GM23338 (cell line): ENCODE data around the gene ZDHHC11B. TPM values are rescaled to one million over a fixed set of nuclear protein-coding genes. Genes with fewer than 3 reads are reported as not detected.
"Not testable (repeated sequence)": the region's sequence is repeated elsewhere in the genome, so short reads cannot be mapped to it uniquely, and the experiment has no call there.

Source experiments
- ATAC-seq: fragments of 200-7000 bp; cut with Tn5 transposase; 3 replicates; pipeline ENCODE4 v1.9.1; 2020
- DNase-seq: peaks from one replicate; pipeline ENCODE4 v3.0.0-alpha.2; 2015; ENCODE audit warnings: low spot score
- H2AFZ ChIP-seq: fragments of 200-600 bp; sonication (generic); 2 replicates; pipeline ENCODE4 v1.8.0; 2016; ENCODE audit warnings: antibody characterized with exemption, mild to moderate bottlenecking, moderate library complexity
- H3F3A ChIP-seq: fragments of 200-600 bp; sonication (generic); replicated peaks from 2 replicates; pipeline ENCODE4 v1.8.0; 2017; ENCODE audit warnings: antibody characterized with exemption, mixed run types, low read depth
- H3K27ac ChIP-seq: fragments of 200-600 bp; sonication (generic); 2 replicates; pipeline ENCODE4 v1.6.1; 2016; ENCODE audit warnings: low read depth
- H3K27me3 ChIP-seq: fragments of 200-600 bp; sonication (generic); 2 replicates; pipeline ENCODE4 v1.8.0; 2016; ENCODE audit warnings: mild to moderate bottlenecking, mixed run types, moderate library complexity; ENCODE audit not compliant: insufficient read depth
- H3K36me3 ChIP-seq: fragments of 200-600 bp; sonication (generic); 2 replicates; pipeline ENCODE4 v1.8.0; 2016; ENCODE audit warnings: mild to moderate bottlenecking; ENCODE audit not compliant: insufficient read depth
- H3K4me1 ChIP-seq: fragments of 200-600 bp; sonication (generic); 2 replicates; pipeline ENCODE4 v1.8.0; 2016; ENCODE audit warnings: mild to moderate bottlenecking, moderate library complexity; ENCODE audit not compliant: insufficient read depth
- H3K4me2 ChIP-seq: fragments of 200-600 bp; sonication (generic); 2 replicates; pipeline ENCODE4 v1.7.1; 2017; ENCODE audit warnings: mixed run types
- H3K4me3 ChIP-seq: fragments of 200-600 bp; sonication (generic); 2 replicates; pipeline ENCODE4 v1.6.1; 2016; ENCODE audit warnings: mixed run types
- H3K79me2 ChIP-seq: fragments of 200-600 bp; sonication (generic); replicated peaks from 2 replicates; pipeline ENCODE4 v1.8.0; 2017; ENCODE audit warnings: mild to moderate bottlenecking; ENCODE audit not compliant: insufficient read depth
- H3K9me2 ChIP-seq: fragments of 200-600 bp; sonication (generic); 2 replicates; pipeline ENCODE4 v1.8.0; 2017; ENCODE audit not compliant: insufficient read depth
- H4K20me1 ChIP-seq: fragments of 200-600 bp; sonication (generic); replicated peaks from 2 replicates; pipeline ENCODE4 v1.8.0; 2017; ENCODE audit warnings: mild to moderate bottlenecking; ENCODE audit not compliant: insufficient read depth
- H3K27ac Mint-ChIP-seq: 2 replicates; pipeline ENCODE4 v1.8.0; 2020; ENCODE audit warnings: inconsistent platforms, mild to moderate bottlenecking, moderate library complexity, mixed read lengths
- H3K27me3 Mint-ChIP-seq: 3 replicates; pipeline ENCODE4 v1.8.0; 2022; ENCODE audit warnings: low read depth, mild to moderate bottlenecking, moderate library complexity, mixed read lengths, inconsistent platforms; ENCODE audit not compliant: insufficient read depth, poor library complexity
- H3K36me3 Mint-ChIP-seq: 3 replicates; pipeline ENCODE4 v1.8.0; 2021; ENCODE audit warnings: low read depth, mild to moderate bottlenecking, inconsistent platforms, moderate library complexity, mixed read lengths
- H3K4me1 Mint-ChIP-seq: 3 replicates; pipeline ENCODE4 v1.8.0; 2020; ENCODE audit warnings: mild to moderate bottlenecking, inconsistent platforms, mixed read lengths
- H3K4me3 Mint-ChIP-seq: 3 replicates; pipeline ENCODE4 v1.8.0; 2021; ENCODE audit warnings: moderate library complexity, mild to moderate bottlenecking, inconsistent platforms, mixed read lengths
- H3K9me3 Mint-ChIP-seq: 3 replicates; pipeline ENCODE4 v1.8.0; 2020; ENCODE audit warnings: moderate library complexity, mild to moderate bottlenecking, inconsistent platforms, mixed read lengths
- ZNF331 ChIP-seq: fragments of 250-450 bp; sonication (Bioruptor Pico); IDR thresholded peaks from 2 replicates; pipeline ENCODE4 v1.5.0; 2020; ENCODE audit warnings: low read depth, mild to moderate bottlenecking, moderate library complexity
- polyA plus RNA-seq: library from polyadenylated mRNA; unstranded; fragments of >200 nt; fragmentation: Nextera tagmentation; extraction: Ambion mirVana; gene quantifications from 2 replicates; pipeline ENCODE4 v1.2.1, GENCODE V29; 2016
- total RNA-seq: library from RNA; depleted of rRNA; stranded (reverse); fragments of >200 nt; shearing (Covaris generic); gene quantifications from 2 replicates; pipeline ENCODE4 v1.2.3, GENCODE V29; 2014

ZDHHC11B gene
- total and polyA plus RNA-seq, 2 experiments from 2014 or later: 0.89 to 1.2 TPM

DNA sequence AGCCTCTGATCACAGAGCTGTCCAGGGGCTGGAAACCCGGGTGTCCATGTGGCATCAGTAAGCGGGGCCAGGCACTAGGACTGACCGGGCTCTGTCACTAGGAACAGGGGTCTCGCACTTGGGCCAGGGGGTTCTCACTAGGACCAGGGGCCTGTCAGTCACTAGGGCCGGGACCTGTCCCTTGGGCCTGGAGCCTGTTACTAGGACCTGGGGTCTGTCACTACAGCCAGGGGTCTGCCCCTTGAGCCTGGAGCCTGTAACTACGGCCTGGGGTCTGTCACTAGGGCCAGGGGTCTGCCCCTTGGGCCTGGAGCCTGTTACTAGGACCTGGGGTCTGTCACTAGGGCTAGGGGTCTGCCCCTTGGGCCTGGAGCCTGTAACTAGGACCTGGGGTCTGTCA, 10.2 kb downstream of the ZDHHC11B start:
- H3K4me1 ChIP-seq, DNase-seq: not testable (repeated sequence)

DNA sequence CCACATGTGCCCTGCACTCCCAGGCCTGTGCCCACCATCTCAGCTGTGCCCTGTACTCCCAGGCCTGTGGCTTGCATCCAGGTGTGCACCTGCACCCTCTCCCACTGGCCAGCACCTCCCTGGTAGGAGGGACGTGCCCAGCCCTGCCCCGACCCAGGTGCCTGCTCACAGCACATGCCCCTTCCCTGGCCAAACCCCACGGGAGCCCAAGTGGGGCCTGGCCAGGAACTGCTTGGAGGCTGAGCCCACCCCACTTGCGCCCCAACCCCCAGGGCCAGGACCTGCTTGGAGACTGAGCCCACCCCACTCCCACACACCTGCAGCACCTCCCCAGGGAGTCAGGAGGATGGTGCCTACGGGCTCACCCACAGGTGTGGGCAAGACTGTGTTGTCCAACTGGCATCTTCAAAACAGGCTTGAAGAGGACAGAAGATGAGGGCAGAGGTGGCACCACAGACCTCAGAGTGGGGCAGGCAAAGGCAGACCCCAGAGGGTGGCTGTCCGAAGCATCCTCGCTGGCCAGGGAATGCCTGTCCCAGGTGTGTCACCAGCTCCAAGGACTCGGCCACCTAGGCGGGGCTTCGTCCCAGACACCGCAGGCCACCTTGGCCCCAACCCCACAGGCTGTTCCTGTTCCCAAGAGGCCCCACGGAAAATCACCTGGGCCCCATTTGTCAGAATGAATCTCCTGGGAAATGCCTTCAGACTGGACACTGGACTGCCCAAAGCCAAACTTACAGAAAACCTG, 10.8 kb downstream of the ZDHHC11B start:
- no peaks in the 10 kb centered on the region for H3K79me2 ChIP-seq
- H3K4me1 ChIP-seq: no peaks in the 10 kb centered on the region
- H3K4me3 Mint-ChIP-seq: no peak overlapping the region
- no peaks in the 10 kb centered on the region for H4K20me1 ChIP-seq
- H3K36me3 ChIP-seq: no peaks in the 10 kb centered on the region
- H3K36me3 Mint-ChIP-seq: peaks cover 5% of the 10 kb centered on the region; the same call in 2 of the 3 replicates
- H2AFZ ChIP-seq: no peak overlapping the region
- no peak for TF ChIP-seq ZNF331 (CRISPR knock-in tag)
- H3K27ac Mint-ChIP-seq: no peak overlapping the region
- no peak for ATAC-seq
- no peak for DNase-seq
- H3K4me3 ChIP-seq: no peak overlapping the region
- H3K9me3 Mint-ChIP-seq: no peaks in the 10 kb centered on the region; the same call in 2 of the 3 replicates
- no peaks in the 10 kb centered on the region for H3F3A ChIP-seq
- H3K27me3 Mint-ChIP-seq: peaks cover 3% of the 10 kb centered on the region
- no peaks in the 10 kb centered on the region for H3K9me2 ChIP-seq
- H3K27me3 ChIP-seq: no peaks in the 10 kb centered on the region
- peaks cover 2% of the 10 kb centered on the region; the same call in 2 of the 3 replicates for H3K4me1 Mint-ChIP-seq
- H3K4me2 ChIP-seq: no peak overlapping the region
- H3K27ac ChIP-seq: no peak overlapping the region

More for the DNA sequence above, 10.2 kb downstream of the ZDHHC11B start:
- not testable (repeated sequence) for H3K9me2 ChIP-seq, H3K4me3 Mint-ChIP-seq, H3K27ac ChIP-seq, H3K36me3 ChIP-seq, ATAC-seq, H3K36me3 Mint-ChIP-seq, H4K20me1 ChIP-seq, H3K27me3 Mint-ChIP-seq, H3F3A ChIP-seq, H3K27me3 ChIP-seq, H2AFZ ChIP-seq, H3K4me3 ChIP-seq, H3K27ac Mint-ChIP-seq, H3K79me2 ChIP-seq, H3K9me3 Mint-ChIP-seq, H3K4me1 Mint-ChIP-seq, H3K4me2 ChIP-seq

DNA sequence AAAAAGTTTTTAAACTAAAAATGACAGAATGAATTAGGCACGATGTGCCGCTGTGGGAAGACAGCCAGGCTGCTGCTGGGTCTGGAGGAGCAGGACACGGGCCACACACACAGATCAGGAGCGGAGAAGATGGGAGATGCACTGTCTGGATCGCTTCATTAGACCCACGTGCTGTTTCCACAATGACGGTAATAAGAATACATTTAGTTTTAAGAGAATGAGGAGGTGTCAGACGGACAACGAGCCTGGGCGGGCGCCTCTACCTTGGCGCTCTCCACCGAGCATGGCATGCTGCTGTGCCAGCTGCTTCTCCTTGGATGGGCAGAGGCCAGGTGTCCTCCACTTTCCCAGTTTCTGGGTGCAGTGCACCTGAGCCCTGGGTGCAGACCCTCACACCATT, 11.6 kb downstream of the ZDHHC11B start:
- H3K27me3 Mint-ChIP-seq, H3K4me1 ChIP-seq, H3K9me3 Mint-ChIP-seq, H3K27ac Mint-ChIP-seq, H3K36me3 Mint-ChIP-seq, H4K20me1 ChIP-seq, H3K4me2 ChIP-seq, H3K79me2 ChIP-seq, H3K27ac ChIP-seq, H3F3A ChIP-seq, H3K4me3 Mint-ChIP-seq, H3K4me1 Mint-ChIP-seq, H3K36me3 ChIP-seq, ATAC-seq, H3K27me3 ChIP-seq, DNase-seq, H3K9me2 ChIP-seq, H2AFZ ChIP-seq, H3K4me3 ChIP-seq: not testable (repeated sequence)

DNA sequence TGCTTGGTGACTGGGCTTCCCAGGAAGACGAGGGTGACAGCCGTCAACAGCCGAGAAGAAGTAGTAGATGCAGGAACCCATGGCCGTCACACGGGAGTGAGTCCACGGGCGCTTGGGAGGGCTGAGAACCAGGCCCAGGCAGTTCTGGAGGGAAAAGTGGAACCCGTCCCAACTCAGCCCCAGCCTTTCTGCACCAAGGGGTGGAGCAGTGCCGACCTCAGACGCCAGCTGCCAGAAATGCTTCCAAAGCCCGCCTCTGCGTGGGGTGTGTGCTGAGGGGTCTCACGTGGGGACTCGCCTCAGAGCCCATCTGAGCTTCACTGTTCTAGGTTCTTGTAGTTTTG, 12.0 kb downstream of the ZDHHC11B start:
- not testable (repeated sequence) for ATAC-seq, DNase-seq, H3K4me3 ChIP-seq, H3K9me2 ChIP-seq, H2AFZ ChIP-seq, H3K4me1 Mint-ChIP-seq, H3K27me3 Mint-ChIP-seq, H4K20me1 ChIP-seq, H3K36me3 ChIP-seq, H3K36me3 Mint-ChIP-seq, H3K9me3 Mint-ChIP-seq, H3K27ac Mint-ChIP-seq, H3K4me3 Mint-ChIP-seq, H3K27me3 ChIP-seq, H3F3A ChIP-seq, H3K4me2 ChIP-seq, H3K79me2 ChIP-seq, H3K4me1 ChIP-seq, H3K27ac ChIP-seq

DNA sequence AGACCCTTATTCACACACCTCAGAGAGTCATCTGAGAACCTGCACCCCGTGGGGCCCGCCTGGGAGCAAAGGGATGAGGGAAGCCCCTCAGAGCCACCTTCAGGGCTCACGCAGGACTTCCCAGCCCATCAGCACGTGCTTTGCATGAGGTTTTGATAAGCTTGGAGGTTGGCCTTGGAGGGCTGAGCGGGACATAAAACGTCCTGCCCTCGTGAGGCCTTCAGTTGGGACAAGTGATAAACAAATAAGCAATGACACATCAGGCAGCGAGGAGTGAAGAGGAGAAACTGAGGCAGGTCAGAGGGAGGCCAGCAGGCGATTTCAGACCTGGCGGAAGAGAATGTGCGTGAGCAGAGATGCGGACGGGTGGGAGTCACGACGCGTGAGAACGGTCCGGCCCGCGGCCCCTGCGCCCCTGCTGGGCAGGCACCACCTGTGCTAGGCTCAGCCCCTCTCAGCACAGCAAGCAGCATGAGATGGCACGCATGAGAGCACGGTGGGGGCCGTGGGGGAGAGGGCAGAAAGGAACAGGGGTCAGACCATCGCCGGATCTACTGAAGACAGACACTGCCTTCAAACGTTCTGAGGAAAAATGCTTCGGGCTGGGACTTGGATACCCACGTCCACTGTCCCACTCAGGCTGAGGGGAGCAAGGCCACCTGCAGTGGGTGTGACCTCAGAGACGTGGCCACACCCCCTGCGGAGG, 12.5 kb downstream of the ZDHHC11B start:
- not testable (repeated sequence) for H3K4me3 Mint-ChIP-seq, ATAC-seq, H3K27me3 Mint-ChIP-seq, DNase-seq, H4K20me1 ChIP-seq, H3K36me3 ChIP-seq, H3K4me2 ChIP-seq, H3K27me3 ChIP-seq, H3K79me2 ChIP-seq, H3K4me1 Mint-ChIP-seq, H3K27ac ChIP-seq, H3K9me3 Mint-ChIP-seq, H3K36me3 Mint-ChIP-seq, H3K4me1 ChIP-seq, H3K4me3 ChIP-seq, H3F3A ChIP-seq, H2AFZ ChIP-seq, H3K27ac Mint-ChIP-seq, H3K9me2 ChIP-seq

DNA sequence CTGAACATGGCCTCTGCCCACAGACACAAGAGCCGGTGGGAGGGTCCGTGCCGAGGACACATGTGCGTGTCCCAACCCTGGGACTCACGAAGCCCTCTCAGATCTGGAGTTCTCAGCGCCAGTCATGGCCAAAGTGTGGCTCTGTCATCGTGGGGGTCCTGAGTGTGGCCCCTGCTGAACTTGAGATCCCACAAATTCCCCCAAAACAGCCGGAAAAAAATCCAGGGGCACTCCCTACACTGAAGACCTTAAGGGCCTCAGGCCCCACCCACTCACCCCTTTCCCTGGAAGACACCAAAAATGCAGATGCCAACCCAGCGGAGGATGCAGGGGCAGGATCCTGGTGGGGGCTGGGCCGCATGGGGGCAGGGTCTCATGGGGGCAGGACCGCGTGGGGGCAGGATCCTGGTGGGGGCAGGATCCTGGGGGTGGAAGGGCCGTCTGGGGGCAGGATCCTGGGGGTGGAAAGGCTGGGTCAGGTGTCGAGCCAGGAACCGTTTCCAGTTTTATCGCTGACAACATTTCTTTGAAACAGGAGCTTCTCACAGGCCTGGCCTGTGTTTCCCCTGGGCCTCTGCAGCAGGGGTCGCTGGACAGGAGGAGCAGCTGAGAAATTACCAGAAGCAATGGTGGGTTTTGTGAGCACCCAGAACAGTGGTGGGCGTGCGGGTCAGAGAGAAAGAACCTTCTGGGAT, 13.3 kb downstream of the ZDHHC11B start:
- H3K27ac Mint-ChIP-seq, H3K4me1 ChIP-seq, H3K36me3 ChIP-seq, ATAC-seq, H3K27me3 ChIP-seq, H3K79me2 ChIP-seq, H4K20me1 ChIP-seq, H3K4me1 Mint-ChIP-seq, H3K4me3 Mint-ChIP-seq, H3K36me3 Mint-ChIP-seq, H3K27ac ChIP-seq, H3K4me2 ChIP-seq, H3F3A ChIP-seq, H3K9me3 Mint-ChIP-seq, H3K9me2 ChIP-seq, H3K4me3 ChIP-seq, DNase-seq, H3K27me3 Mint-ChIP-seq, H2AFZ ChIP-seq: not testable (repeated sequence)
